H9 (cell line): ENCODE data around the gene NFATC4. TPM values are rescaled to one million over a fixed set of nuclear protein-coding genes. Genes with fewer than 3 reads are reported as not detected.

Experiments used
- DNase-seq: peaks from one replicate; pipeline ENCODE4 v3.0.0-alpha.2; 2017
- H2AFZ ChIP-seq: one replicate; pipeline ENCODE4 v1.6.1; 2013; ENCODE audit warnings: mild to moderate bottlenecking, low read length, control low read depth, moderate library complexity
- H2AK5ac ChIP-seq: 2 replicates; pipeline ENCODE4 v1.6.1; 2013; ENCODE audit warnings: low read length, control low read depth, mixed read lengths; ENCODE audit not compliant: insufficient read length
- H2BK120ac ChIP-seq: one replicate; pipeline ENCODE4 v1.6.1; 2013; ENCODE audit warnings: low read depth, mild to moderate bottlenecking, low read length, control low read depth, inconsistent platforms; ENCODE audit not compliant: poor library complexity, severe bottlenecking
- H2BK12ac ChIP-seq: 2 replicates; pipeline ENCODE4 v1.6.1; 2013; ENCODE audit warnings: low read length, control low read depth, mixed read lengths, low read depth; ENCODE audit not compliant: insufficient read length
- H2BK15ac ChIP-seq: 2 replicates; pipeline ENCODE4 v1.6.1; 2013; ENCODE audit warnings: low read depth, low read length, control low read depth
- H2BK20ac ChIP-seq: one replicate; pipeline ENCODE4 v1.6.1; 2013; ENCODE audit warnings: low read depth, mild to moderate bottlenecking, low read length, control low read depth, inconsistent platforms; ENCODE audit not compliant: poor library complexity, severe bottlenecking
- H2BK5ac ChIP-seq: 2 replicates; pipeline ENCODE4 v1.6.1; 2013; ENCODE audit warnings: low read length, control low read depth, mixed read lengths; ENCODE audit not compliant: insufficient read length
- H3K14ac ChIP-seq: 2 replicates; pipeline ENCODE4 v1.6.1; 2013; ENCODE audit warnings: low read length, control low read depth; ENCODE audit not compliant: insufficient read depth
- H3K18ac ChIP-seq: 2 replicates; pipeline ENCODE4 v1.6.1; 2013; ENCODE audit warnings: low read depth, mild to moderate bottlenecking, mixed read lengths, low read length, control low read depth; ENCODE audit not compliant: insufficient read length
- H3K23ac ChIP-seq: 2 replicates; pipeline ENCODE4 v1.6.1; 2013; ENCODE audit warnings: low read length, control low read depth, mixed read lengths, low read depth; ENCODE audit not compliant: insufficient read length
- H3K23me2 ChIP-seq: 2 replicates; pipeline ENCODE4 v1.6.1; 2013; ENCODE audit warnings: low read depth, mild to moderate bottlenecking, mixed read lengths, low read length, control low read depth; ENCODE audit not compliant: insufficient read length, poor library complexity, severe bottlenecking
- H3K27ac ChIP-seq: 2 replicates; pipeline ENCODE4 v1.5.1; 2013; ENCODE audit warnings: low read length, control low read depth, mixed read lengths, low read depth; ENCODE audit not compliant: insufficient read length
- H3K27me3 ChIP-seq: 2 replicates; pipeline ENCODE4 v1.6.1; 2013; ENCODE audit warnings: low read length, control low read depth, inconsistent platforms; ENCODE audit not compliant: insufficient read depth
- H3K4ac ChIP-seq: 2 replicates; pipeline ENCODE4 v1.6.1; 2013; ENCODE audit warnings: low read depth, mild to moderate bottlenecking, control low read depth, inconsistent platforms, low read length, moderate library complexity
- H3K4me1 ChIP-seq: 2 replicates; pipeline ENCODE4 v1.6.1; 2013; ENCODE audit warnings: low read length, control low read depth, inconsistent platforms; ENCODE audit not compliant: insufficient read depth
- H3K4me2 ChIP-seq: 2 replicates; pipeline ENCODE4 v1.6.1; 2013; ENCODE audit warnings: low read length, control low read depth, mixed read lengths; ENCODE audit not compliant: insufficient read length, insufficient read depth
- H3K56ac ChIP-seq: 2 replicates; pipeline ENCODE4 v1.6.1; 2013; ENCODE audit warnings: low read depth, mild to moderate bottlenecking, mixed read lengths, low read length, control low read depth; ENCODE audit not compliant: insufficient read length
- H3K79me1 ChIP-seq: 2 replicates; pipeline ENCODE4 v1.6.1; 2013; ENCODE audit warnings: low read depth, mild to moderate bottlenecking, moderate library complexity, low read length, control low read depth, inconsistent platforms; ENCODE audit not compliant: insufficient read depth, poor library complexity, severe bottlenecking
- H3K79me2 ChIP-seq: 2 replicates; pipeline ENCODE4 v1.6.1; 2013; ENCODE audit warnings: low read length, control low read depth, inconsistent platforms; ENCODE audit not compliant: insufficient read depth
- H3K9ac ChIP-seq: 2 replicates; pipeline ENCODE4 v1.6.1; 2013; ENCODE audit warnings: low read length, control low read depth, mixed read lengths; ENCODE audit not compliant: insufficient read length; ENCODE audit errors: extremely low read depth
- H3K9me3 ChIP-seq: one replicate; pipeline ENCODE4 v1.6.1; 2013; ENCODE audit warnings: low read depth, low read length, inconsistent platforms; ENCODE audit not compliant: control insufficient read depth
- H3T11ph ChIP-seq: one replicate; pipeline ENCODE4 v1.6.1; 2013; ENCODE audit warnings: mild to moderate bottlenecking, low read length, control low read depth, inconsistent platforms
- H4K20me1 ChIP-seq: one replicate; pipeline ENCODE4 v1.6.1; 2013; ENCODE audit not compliant: control insufficient read depth, insufficient read length, insufficient read depth
- H4K5ac ChIP-seq: 2 replicates; pipeline ENCODE4 v1.6.1; 2013; ENCODE audit warnings: low read depth, mild to moderate bottlenecking, mixed read lengths, low read length, control low read depth; ENCODE audit not compliant: insufficient read length
- H4K8ac ChIP-seq: replicated peaks from 2 replicates; pipeline ENCODE4 v1.6.1; 2013; ENCODE audit warnings: low read length, control low read depth, mixed read lengths, low read depth; ENCODE audit not compliant: insufficient read length
- H4K91ac ChIP-seq: 2 replicates; pipeline ENCODE4 v1.6.1; 2013; ENCODE audit warnings: low read depth, mild to moderate bottlenecking, moderate library complexity, mixed read lengths, low read length, control low read depth; ENCODE audit not compliant: insufficient read length
- H3K27ac Mint-ChIP-seq, 3 experiments: 2 replicates in 2 of 3; 3 replicates in 1 of 3; pipeline ENCODE4 v1.8.0; 2020 to 2021; ENCODE audit warnings: mixed read lengths in 3 of 3, mild to moderate bottlenecking in 1 of 3, moderate library complexity in 1 of 3
- H3K27me3 Mint-ChIP-seq: 2 replicates; pipeline ENCODE4 v1.8.0; 2021; ENCODE audit warnings: low read depth, mild to moderate bottlenecking, moderate library complexity, mixed read lengths
- H3K36me3 Mint-ChIP-seq, 3 experiments: 2 replicates in 2 of 3; 3 replicates in 1 of 3; pipeline ENCODE4 v1.8.0; 2020 to 2021; ENCODE audit warnings: low read depth in 3 of 3, mixed read lengths in 3 of 3; ENCODE audit not compliant: insufficient read depth in 1 of 3
- H3K4me1 Mint-ChIP-seq, 2 experiments: 2 replicates each; pipeline ENCODE4 v1.8.0; 2020; ENCODE audit warnings: mixed read lengths in 2 of 2
- H3K4me3 Mint-ChIP-seq, 2 experiments: 2 replicates in 1 of 2; 3 replicates in 1 of 2; pipeline ENCODE4 v1.8.0; 2020 to 2021; ENCODE audit warnings: mild to moderate bottlenecking in 2 of 2, mixed read lengths in 2 of 2, moderate library complexity in 1 of 2
- H3K9me3 Mint-ChIP-seq, 2 experiments: 2 replicates in 1 of 2; 3 replicates in 1 of 2; pipeline ENCODE4 v1.8.0; 2020; ENCODE audit warnings: mild to moderate bottlenecking in 2 of 2, mixed read lengths in 2 of 2, moderate library complexity in 1 of 2
- CTCF ChIP-seq: fragments of 200-600 bp; sonication (generic); conservative IDR thresholded peaks from 3 replicates; pipeline ENCODE4 v1.8.0; 2021; ENCODE audit warnings: antibody characterized with exemption, mild to moderate bottlenecking
- WGBS: extraction: QIAGEN DNeasy Blood & Tissue Kit; methylation state at CpG from one replicate; pipeline ENCODE4 v1.1.7; 2013; ENCODE audit warnings: missing lambda C conversion rate, low lambda C conversion rate, mixed read lengths; ENCODE audit not compliant: insufficient read length; ENCODE audit errors: extremely low coverage; 5-methylcytosine and 5-hydroxymethylcytosine counted together
- total RNA-seq: library from RNA; stranded (reverse); gene quantifications from 2 replicates; pipeline ENCODE4 v1.2.1, GENCODE V29; 2021

NFATC4 gene
- total RNA-seq, 1 experiment from 2014 or later, result 46.4 TPM

- Histone ChIP-seq H2BK5ac (no peak overlapping the region), H3K4me2 (no peak overlapping the region), H3K56ac (no peak overlapping the region), H3K14ac (no peak overlapping the region), H3K4ac (no peak overlapping the region), H3K9me3 (no peaks in the 10 kb centered on the region), H2AK5ac (no peak overlapping the region), H3K79me1 (no peaks in the 10 kb centered on the region), H3K27ac (no peak overlapping the region), H3K23ac (no peak overlapping the region), H2BK120ac (no peak overlapping the region), H4K20me1 (no peaks in the 10 kb centered on the region), H4K5ac (no peak overlapping the region), H2BK20ac (no peak overlapping the region), H4K91ac (no peak overlapping the region), H2BK12ac (no peak overlapping the region), H2AFZ (no peak overlapping the region), H3T11ph (no peak overlapping the region), H4K8ac (no peak overlapping the region), H3K9ac (no peak overlapping the region), H3K18ac (no peak overlapping the region), H2BK15ac (no peak overlapping the region), H3K27me3 (peaks cover 2% of the 10 kb centered on the region; the same call in 1 of the 2 replicates), H3K23me2 (no peaks in the 10 kb centered on the region), H3K4me1 (no peaks in the 10 kb centered on the region), H3K79me2 (no peaks in the 10 kb centered on the region)
- no CpG with 5 or more reads among the region's 14 CpGs for WGBS
- Mint-ChIP-seq H3K4me3 (no peak overlapping the region), H3K4me1 (no peaks in the 10 kb centered on the region), H3K36me3 (no peaks in the 10 kb centered on the region), H3K9me3 (no peaks in the 10 kb centered on the region; a peak in 1 of 5 replicates), H3K27me3 (peaks cover 71% of the 10 kb centered on the region), H3K27ac (no peak overlapping the region)
- DNase-seq, result no peak
- TF ChIP-seq CTCF, result no peak
Measured at GRCh38 chr14:24321212-24321975, 46.6 kb upstream of the NFATC4 start.
